Measurements from ENCODE around the gene NT5DC1.

- no peak for TF ChIP-seq REST (tag by site-specific recombination; IDR thresholded peaks at IDR 0.05)
- TF ChIP-seq CTCF (tag by site-specific recombination; IDR thresholded peaks at IDR 0.05): no peak
- no peak for TF ChIP-seq ZNF2 (tag by site-specific recombination; IDR thresholded peaks at IDR 0.05)
- no peak for TF ChIP-seq ZNF639 (tag by site-specific recombination; IDR thresholded peaks at IDR 0.05)
- TF ChIP-seq ZIC2 (tag by site-specific recombination; IDR thresholded peaks at IDR 0.05): no peak
- no peak for TF ChIP-seq ZNF133 (tag by site-specific recombination; IDR thresholded peaks at IDR 0.05)
- no peak for TF ChIP-seq YY1 (tag by site-specific recombination; IDR thresholded peaks at IDR 0.05)
- TF ChIP-seq ZNF707 (tag by site-specific recombination; IDR thresholded peaks at IDR 0.05): no peak
Measured at GRCh38 chr6:116166369-116166768, 65.7 kb downstream of the NT5DC1 start.
